GM18951 (cell line): ENCODE data around the gene LIPG.

Source experiments
- POLR2A ChIP-seq: IDR thresholded peaks from 4 replicates; pipeline ENCODE4 v1.6.1; 2011; ENCODE audit warnings: mild to moderate bottlenecking; ENCODE audit not compliant: insufficient read length, insufficient read depth; ENCODE audit errors: extremely low read depth
- in situ Hi-C: fragments of 300-500 bp; cut with MboI; formaldehyde crosslinking; loops from one replicate; pipeline ENCODE4 v1.12.0; 2022; ENCODE audit warnings: low sequenced_read_pairs, mixed read lengths, inconsistent platforms; ENCODE audit not compliant: unreplicated experiment

LIPG gene

GRCh38 chr18:49617329-49617695 is 55.5 kb downstream of the LIPG start:
- in situ Hi-C loops: no loop called here
- no peak for TF ChIP-seq POLR2A

GRCh38 chr18:49617865-49618264 is 56.0 kb downstream of the LIPG start:
- in situ Hi-C loops: no loop called here
- no peak for TF ChIP-seq POLR2A

- no peak for TF ChIP-seq POLR2A
- in situ Hi-C loops: no loop called here
These were observed 57.2 kb downstream of the LIPG start for GRCh38 chr18:49618742-49619681.

GRCh38 chr18:49619801-49620200 is 57.9 kb downstream of the LIPG start:
- TF ChIP-seq POLR2A: no peak
- in situ Hi-C loops: no loop called here

GRCh38 chr18:49621301-49621700 is 59.4 kb downstream of the LIPG start:
- in situ Hi-C loops: no loop called here
- TF ChIP-seq POLR2A: no peak

GRCh38 chr18:49621717-49622351 is 60.0 kb downstream of the LIPG start:
- in situ Hi-C loops: no loop called here
- TF ChIP-seq POLR2A: no peak

GRCh38 chr18:49623571-49623970 is 61.7 kb downstream of the LIPG start:
- no peak for TF ChIP-seq POLR2A
- in situ Hi-C loops: no loop called here

GRCh38 chr18:49625021-49625691 is 63.3 kb downstream of the LIPG start:
- in situ Hi-C loops: no loop called here
- TF ChIP-seq POLR2A: no peak

- TF ChIP-seq POLR2A: no peak
These were observed 65.1 kb downstream of the LIPG start for GRCh38 chr18:49626842-49627467.

GRCh38 chr18:49628119-49628518 is 66.3 kb downstream of the LIPG start:
- TF ChIP-seq POLR2A: no peak
- in situ Hi-C loops: no loop called here

More at GRCh38 chr18:49626842-49627467, 65.1 kb downstream of the LIPG start:
- in situ Hi-C loops: no loop called here

- no peak for TF ChIP-seq POLR2A
- in situ Hi-C loops: no loop called here
These were observed 67.3 kb downstream of the LIPG start for GRCh38 chr18:49628881-49629795.

- TF ChIP-seq POLR2A: no peak
- in situ Hi-C loops: no loop called here
These were observed 68.4 kb downstream of the LIPG start for GRCh38 chr18:49630246-49630699.

- TF ChIP-seq POLR2A: no peak
- in situ Hi-C loops: no loop called here
These were observed 69.4 kb downstream of the LIPG start for GRCh38 chr18:49631146-49631866.
